HG02852 (cell line): ENCODE measurements around the gene LRRC75B.

Experiments used
- ATAC-seq: cut with Tn5 transposase; IDR thresholded peaks from one replicate; pipeline ENCODE4 v1.9.1; 2021; ENCODE audit warnings: mild to moderate bottlenecking, moderate library complexity; ENCODE audit not compliant: unreplicated experiment

Gene LRRC75B

DNA sequence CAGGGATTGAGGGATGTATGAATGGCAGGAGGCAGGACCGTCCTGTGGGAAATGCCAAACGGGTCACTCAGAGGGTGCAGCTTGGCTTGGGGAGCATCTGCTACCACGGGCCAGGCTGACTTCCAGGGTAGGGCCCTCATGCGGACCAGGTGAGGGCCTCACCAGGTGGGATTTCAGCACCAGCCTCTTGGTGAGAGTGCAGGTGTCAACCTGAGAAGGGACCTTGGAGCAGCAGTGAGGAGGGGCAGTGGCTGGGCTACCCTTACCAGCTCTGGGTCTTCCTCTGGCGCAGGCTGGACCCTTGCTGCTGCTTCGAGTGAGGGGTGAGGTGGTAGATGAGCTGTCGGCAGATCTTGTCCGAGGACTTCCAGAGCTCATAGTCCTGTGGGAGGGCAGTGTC lies 4.9 kb downstream of the LRRC75B start:
- ATAC-seq = no peak

DNA sequence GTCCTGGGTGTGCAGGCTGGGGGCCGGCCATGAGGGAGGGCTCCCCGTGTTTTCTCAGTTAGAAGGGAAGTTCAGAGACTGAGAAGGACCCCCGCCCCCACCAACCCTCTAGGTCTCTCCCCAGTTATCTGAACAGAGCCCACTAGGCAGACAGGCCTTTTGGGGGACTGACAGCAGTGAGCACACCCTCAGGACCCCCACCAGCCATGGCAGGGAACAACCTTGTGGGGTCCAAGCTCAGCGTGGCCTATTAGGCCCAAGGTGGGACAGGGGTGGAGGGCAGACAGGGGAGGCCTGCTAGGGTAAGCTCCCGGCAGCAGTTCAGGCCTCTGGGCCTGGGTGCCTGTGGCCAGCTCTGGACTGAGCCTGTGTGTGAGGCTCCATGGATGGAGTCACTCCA lies 5.6 kb downstream of the LRRC75B start:
- no peak for ATAC-seq

DNA sequence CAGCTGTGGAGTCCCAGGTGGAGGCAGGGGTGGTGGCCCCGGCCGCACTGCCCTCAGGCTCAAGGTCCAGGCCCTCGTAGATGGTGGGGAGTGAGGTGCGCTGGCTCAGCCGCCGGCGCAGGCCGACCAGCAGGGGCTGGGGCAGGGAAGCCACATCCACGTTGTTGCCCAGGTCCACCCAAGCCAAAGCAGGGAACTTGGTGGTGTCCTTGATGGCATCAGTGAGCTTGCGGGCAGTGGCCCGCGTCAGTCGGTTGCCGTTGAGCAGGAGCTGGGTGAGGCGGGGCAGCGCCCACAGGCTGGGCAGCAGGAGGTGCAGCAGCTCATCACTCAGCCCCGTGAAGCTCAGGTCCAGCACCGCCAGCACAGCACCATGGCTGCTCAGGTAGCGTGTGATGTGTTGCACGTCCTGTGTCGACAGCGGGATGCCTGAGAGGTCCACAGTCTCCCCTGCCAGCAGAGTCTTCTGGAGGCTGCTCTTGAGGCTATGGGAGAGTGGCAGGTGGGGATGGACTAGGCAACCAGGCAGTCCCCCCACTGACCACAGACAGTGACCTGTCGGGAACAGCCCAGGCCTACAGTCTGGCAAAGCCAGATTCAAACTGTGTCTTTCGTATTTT lies 6.8 kb downstream of the LRRC75B start:
- no peak for ATAC-seq

DNA sequence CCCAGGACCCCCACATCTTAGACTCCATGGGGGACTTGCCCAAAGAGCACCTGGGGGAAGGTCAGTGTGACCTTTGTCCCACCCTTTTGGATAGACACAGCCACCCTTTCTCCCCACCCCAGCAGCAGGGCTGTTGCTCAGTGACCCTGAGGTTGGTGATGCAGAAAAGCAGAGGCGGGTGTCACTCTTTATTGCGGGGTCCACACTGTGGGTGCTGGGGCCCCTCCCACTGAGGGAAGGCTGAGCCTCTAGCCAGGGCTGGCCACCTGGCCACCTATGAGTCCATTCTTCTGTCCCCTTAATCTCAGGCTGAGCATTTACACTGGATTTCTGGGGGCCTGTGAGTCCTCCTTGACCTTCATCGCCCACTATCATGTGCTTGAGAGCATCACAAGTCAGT lies 7.4 kb downstream of the LRRC75B start:
- no peak for ATAC-seq

DNA sequence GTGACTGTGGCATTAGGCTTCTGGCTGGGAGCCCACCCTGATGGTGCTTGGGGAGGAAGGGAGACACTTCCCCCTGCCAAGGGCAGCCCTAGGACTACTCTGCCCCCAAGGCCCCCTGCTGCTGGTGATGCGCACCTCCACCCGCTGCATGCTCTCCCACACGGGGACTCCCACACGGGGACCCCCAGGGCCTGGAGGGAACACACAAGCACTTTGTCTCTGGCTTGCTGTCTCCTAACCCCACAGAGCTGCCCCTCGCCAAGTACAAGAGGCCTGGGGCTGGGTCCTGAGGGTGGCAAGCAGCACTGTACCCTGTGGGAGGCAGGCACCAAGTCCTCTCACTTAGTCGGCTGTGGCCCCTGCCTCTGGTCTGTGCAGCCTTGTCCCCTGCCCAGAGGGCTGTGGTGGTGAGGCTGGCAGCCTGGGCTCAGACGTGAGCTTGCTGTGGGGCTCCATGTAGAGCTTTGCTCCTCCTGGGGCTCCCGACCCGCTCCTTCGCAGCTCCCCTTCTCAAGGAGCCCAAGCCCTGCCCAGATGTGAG lies 7.9 kb downstream of the LRRC75B start:
- ATAC-seq = no peak

DNA sequence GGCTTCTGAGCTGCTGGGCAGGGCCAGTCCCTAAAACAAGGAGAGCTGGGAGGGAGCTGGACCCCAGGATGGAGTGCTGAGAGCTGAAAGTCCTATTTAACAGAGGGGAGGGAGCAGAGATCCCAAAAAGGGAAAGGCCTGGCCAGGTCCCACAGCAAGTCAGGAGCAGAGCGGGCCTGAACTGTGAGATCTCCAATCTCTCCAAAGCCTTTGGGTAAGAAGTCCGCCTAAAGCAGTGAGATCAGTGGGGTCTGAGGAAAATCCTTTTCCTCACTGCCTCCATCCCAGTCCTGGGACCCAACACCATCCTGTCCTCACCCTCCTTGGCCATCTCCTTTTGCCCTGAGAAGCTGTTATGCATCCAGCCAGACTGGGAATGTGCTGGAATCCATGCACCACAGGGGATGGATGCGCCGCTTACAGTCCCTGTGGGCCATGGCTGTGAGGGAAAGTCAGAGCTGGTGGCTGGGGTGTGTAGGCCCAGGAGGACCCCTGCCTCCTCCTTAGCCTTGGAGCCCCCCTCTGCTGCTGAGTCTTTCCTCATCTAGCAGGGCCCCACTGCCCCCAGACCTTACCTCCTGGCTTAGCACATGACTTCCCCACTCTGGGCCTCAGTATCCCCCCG lies 8.6 kb downstream of the LRRC75B start:
- no peak for ATAC-seq

DNA sequence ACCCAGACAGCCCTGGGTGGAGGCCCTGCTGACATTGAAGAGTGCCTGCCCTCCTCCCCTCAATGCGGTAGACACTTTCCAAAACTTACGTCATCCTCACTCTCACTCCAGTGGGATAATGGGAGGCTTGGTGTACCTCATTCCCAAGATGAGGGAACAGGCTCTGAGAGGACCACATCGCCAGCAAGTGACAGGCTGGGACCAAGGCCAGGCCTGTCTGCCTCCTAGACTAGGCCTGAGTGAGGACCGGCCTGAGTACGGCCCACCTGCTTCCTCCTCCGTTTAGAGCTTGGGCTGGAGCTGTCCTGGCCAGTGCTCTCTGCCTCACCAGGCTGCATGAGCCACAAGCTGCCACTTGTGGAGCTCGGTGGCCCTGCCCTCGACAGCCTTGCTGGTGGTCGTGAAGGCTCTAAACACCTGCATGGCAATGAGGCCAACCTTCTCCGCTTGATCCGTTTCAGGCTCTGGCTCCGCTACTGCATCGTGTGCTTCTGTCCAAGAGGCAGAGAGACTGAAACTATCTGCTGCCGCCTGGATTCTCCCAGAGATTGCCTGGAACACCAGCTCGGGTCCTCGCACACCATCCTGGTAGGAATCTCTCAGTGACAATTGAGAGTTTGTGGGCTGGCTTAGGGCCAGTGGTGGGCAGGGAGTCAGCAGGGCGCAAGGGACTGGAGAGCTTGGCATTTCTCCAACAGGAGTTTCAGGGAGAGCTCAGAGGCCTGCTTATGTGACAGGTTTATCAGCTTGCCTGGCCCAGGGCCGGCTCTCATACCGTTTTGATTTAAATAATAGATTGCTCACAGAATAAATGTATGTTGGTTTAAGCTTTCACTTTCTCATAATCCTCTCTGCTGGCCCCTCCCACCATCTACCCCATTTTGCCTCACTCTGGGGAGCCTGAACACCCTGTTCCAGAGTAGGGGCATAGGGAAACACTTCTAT lies 9.4 kb downstream of the LRRC75B start:
- no peak for ATAC-seq

DNA sequence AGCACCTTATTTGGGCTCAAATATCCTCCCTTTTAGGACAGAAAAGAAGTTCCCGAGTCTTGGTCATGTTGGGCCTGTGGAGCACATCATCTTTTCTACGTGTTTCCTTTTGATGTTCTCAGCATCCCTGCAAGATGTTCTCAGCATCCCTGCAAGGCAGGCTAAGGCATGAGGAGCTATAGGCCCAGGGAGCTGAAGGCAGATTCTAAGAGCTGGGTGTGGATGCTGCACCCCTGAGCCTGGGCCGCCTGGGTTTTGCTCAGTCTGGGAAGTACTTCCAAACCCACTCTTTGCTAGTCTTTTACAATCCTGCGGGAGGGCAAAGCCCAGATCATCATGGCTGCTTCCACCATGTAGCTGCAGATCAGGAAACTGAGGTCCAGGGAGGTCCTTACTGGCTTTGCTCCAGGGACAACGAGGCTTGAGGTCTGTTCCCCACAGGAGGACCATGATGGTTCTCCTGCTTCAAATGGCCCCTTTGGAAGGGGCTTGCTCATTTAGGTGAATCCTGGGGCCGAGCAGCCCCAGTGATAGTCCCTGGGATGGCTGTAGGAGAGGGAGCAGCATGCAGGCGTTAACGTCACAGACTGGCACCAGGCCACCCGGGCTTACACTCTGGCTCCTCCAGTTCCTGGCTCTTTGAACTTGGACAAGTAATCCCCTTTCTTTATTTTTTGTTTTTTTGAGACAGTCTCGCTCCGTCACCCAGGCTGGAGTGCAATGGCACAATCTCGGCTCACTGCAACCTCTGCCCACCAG lies 10.6 kb downstream of the LRRC75B start:
- ATAC-seq = no peak

DNA sequence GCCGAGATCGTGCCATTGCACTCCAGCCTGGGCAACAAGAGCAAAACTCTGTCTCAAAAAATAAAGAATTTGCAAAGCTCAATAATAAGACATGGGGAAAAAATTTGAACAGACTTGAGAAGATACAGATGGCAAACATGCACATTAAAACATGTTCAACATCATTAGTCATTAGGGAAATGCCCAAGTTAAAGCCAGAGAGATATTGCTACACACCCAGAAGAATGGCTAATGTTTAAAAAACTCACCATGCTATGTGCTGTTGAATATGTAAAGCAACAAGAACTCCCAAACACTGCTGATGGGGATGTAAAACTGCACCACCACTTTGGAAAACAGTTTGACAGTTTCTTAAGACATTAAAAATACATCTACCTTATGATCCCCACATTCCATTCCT lies 12.6 kb downstream of the LRRC75B start:
- no peak for ATAC-seq

DNA sequence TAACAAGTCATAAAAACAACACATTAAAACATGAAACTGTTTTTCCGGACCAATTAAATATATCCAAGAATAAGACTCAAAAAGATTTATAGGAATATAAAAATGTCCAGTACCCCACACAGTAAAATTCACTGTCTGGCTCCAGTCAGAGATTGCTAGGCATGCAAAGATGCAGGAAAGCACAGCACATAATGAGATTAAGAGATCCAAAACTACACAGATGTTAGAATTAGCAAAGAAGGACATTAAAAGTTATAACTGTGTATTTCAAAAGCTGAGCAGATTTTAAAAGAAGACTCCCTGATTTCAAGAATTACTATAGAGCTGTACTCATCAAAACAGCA lies 13.6 kb downstream of the LRRC75B start:
- ATAC-seq = no peak

DNA sequence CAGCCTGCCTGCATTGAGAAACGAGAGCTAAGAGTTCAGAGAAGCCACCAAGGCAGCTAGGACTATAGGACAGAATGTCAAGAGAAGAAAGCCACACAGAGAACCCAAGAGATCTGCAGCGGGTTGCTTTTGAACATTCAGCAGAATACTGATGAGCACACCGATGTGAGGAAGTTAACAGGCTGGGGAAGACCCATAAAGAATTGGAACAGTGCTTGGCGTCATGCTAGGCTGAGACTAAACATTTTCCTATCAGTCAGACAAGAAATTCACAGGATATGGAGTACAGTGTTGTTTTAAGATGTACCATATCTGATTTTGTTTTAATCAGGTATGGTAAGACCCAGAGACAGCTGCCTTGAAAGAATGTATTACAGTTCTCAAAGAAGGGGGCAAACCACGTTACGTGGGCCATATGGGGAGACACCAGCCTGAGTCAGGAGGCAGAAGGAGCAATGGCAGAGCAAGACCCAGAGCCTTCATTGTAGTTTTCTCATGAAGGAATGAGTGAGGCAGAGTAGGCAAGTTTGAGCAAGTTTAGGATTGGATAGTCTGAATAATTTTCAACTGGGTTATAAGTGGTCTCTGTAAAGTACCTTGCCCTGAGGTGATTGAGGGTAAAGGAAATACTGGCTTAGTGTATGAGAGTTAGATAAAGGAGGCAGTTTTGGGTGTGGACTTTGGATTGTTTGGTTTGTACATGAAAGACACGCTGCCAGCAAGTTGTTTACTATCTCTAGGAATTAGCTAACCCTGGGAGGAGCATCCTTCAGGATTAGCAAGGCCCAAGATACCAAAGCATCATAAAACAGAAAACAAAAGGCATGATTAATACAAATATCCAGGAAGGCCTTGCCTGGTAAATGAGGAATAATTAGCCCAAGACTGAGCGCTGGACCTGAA lies 14.3 kb downstream of the LRRC75B start:
- no peak for ATAC-seq

DNA sequence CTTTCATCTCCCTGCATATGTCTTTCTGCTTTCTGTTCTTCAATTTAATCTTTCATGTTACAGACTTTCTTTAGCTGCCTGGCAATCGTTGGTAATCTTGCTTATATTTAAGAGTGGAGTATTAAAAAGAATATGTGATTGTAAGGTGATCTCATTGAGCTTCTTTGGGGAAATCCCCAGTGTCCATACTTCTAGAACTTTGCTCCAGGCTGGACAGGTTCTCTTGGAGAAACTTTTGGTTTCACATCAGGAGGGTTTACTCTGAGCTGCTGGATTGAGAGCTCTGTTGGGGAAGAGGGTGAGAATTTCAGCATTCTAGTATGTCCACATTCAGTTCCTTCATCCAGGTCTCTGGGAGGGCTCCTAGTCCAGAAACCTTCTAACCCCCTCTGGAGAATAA lies 16.1 kb downstream of the LRRC75B start:
- ATAC-seq = no peak

DNA sequence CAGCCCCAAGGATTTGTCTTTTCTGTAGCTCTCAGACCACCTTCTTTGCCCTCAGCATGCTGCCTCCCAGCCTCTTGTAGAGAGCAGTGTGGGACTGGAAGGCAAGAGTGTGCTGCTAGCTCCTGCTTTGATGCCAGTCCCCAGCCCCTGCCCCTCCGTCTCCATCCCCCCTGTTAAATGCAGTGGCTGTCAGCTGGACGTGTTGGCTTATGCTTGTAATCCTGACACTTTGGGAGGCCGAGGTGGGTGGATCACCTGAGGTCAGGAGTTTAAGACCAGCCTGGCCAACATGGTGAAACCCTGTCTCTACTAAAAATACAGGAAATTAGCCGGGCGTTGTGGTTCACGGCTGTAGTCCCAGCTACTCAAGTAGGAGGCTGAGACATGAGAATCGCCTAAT lies 21.6 kb downstream of the LRRC75B start:
- no peak for ATAC-seq

DNA sequence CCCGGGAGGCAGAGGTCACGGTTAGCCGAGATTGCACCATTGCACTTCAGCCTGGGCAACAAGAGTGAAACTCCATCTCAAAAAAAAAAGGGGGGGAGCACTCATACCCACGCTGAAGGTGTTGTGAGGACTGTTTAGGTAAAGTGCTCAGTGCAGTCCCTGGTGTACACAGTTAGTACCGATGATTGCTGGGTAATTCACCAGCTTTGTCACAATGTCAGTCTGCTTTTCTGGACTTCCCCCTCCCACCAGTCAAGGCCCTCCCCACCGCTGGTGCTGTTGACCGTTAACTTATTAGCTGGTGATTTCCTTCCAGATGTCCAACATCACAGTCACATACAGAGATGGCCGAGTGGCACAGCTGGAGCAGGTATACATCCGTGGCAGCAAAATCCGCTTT lies 25.2 kb downstream of the LRRC75B start:
- ATAC-seq = no peak

DNA sequence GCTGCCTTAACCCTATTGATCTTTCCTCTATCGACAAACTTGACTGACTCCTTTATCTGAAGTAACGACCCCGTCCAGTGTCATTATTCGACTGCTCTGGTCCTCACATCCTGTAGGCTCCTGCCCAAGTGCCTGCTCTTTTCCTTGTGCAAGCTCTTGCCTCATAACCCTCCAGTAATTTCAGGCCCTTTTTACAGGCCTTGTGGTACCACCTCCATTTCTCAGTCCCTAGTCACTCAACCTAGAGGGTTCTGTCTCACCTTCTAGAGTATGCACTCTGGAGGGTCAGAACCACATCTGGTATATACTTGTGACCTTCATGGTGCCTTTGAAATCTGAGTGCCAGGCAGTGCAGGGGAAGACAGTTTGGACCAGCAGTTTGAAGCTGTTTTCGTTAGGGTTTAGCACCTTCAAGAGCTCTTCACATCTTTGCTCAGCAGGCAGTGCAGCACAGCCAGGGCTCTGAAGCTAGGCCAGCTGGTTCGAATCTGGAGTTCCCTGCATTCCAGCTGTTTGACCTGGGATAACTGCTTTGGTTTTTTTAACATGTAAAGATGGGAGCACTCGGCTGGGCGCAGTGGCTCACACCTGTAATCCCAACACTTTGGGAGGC lies 25.9 kb downstream of the LRRC75B start:
- ATAC-seq = no peak

DNA sequence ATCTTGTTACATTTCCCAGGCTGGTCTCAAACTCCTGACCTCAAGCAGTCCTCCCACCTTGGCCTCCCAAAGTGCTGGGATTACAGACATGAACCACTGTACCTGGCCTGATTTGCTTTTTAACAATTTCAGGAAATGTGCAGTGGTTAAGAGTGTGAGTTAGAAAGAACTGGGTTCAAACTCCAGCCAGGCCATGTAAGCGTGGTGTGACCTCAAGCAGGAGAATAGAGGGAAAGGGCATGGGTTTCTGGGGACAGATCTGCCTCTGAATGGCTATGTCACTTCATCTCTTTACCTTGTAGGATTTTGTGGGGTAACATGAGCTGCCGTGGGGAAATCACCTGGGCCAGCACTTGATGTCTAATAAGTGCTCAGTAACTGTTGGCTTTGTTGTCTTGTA lies 27.8 kb downstream of the LRRC75B start:
- ATAC-seq = no peak

DNA sequence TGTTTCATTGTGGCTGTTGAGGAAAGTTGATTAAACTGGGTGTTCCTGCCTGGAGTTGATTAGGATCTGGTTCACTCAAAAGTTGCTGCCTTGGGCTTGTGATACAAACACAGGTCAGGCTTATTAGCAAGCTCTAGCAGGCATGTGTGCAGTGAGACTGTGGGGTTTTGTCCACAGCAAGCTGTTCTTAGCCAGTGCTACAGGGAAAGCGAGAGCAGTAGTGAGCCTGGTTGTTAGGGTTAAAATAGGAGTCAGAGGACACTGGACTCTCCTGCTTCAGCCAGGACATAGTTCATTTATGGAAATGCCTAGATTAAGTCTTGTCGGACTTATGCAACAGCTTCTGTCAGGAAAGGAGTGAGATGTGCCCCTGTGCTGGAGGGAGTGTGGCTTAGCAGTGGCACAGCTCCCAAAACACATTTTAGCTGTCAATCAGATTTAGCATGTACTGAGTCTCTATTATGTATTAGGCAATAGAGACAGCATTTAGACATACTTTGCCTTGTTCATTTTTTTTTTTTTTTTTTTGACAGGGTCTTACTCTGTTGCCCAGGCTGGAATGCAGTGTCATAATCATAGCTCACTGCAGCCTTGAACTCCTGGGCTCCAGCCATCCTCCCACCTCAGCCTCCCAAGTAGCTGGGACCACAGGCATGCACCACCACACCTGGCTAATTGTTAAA lies 28.4 kb downstream of the LRRC75B start:
- no peak for ATAC-seq

DNA sequence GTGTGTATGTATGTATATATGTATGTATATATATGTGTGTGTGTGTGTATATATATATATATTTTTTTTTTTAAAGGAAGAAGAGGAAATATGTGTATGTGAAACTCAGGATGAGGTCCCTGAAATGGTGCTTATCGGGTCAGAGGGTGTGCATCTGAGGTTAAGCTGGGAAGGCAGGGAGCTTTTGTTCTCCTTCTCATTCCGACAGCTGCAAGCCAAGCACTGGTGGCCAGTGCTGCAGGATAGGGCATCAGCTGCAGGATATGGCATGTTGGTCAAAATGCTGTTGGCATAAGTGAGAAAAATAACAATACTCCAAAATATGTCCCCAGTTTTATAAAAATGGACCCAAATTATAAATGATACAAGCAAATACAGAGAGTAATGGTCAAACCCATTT lies 29.6 kb downstream of the LRRC75B start:
- ATAC-seq = no peak

DNA sequence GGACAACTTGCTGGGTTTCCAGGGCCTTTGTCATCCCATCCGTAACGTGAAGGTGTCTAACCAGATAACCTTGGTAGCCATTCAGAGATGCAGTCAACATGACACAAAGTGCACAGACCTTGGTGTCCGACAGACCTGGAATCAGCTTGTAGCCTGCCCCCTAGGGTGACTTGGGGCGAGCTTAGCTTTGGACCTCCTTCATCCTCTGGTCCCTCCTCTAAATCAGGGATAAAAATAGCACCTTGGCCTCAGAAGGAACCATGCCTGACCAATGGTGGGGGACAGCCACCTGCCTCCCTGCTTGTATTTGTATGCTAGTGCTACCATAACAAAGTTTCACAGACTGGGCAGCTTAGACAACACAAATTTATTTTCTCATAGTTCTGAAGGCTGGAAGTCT lies 33.4 kb downstream of the LRRC75B start:
- ATAC-seq = no peak
